OCI-LY7 (cell line): ENCODE results near the gene CACNA2D2.

Source experiments
- CTCF ChIP-seq: fragments of 200-600 bp; sonication (generic); conservative IDR thresholded peaks from 2 replicates; pipeline ENCODE4 v1.5.1; 2014; ENCODE audit warnings: mild to moderate bottlenecking, antibody characterized with exemption, low read length, moderate library complexity, mixed read lengths
- EZH2phosphoT487 ChIP-seq: fragments of 200-600 bp; sonication (generic); IDR thresholded peaks from 2 replicates; pipeline ENCODE4 v1.6.1; 2018; ENCODE audit warnings: low read depth, borderline replicate concordance, mild to moderate bottlenecking, mixed run types, antibody characterized with exemption, low read length, moderate library complexity, mixed read lengths

GRCh38 chr3:50340448-50341329 lies 162.7 kb downstream of the CACNA2D2 start, which contains the start of gene RASSF1:
- TF ChIP-seq CTCF (no peak), EZH2phosphoT487 (no peak)
